Activated CD8-positive, alpha-beta memory T cell treated with anti-CD3 and anti-CD28 coated beads, Interleukin-2, amount 50 U/mL, for 24 hours (primary cell): Measurements from ENCODE around the gene CYP3A5.
"Not testable (repeated sequence)": the region's sequence is repeated elsewhere in the genome, so short reads cannot be mapped to it uniquely, and the experiment has no call there.

Experiments
- DNase-seq: peaks from one replicate; pipeline ENCODE4 v3.0.0-alpha.2; 2020; ENCODE audit errors: extremely low read depth

CYP3A5 gene

GRCh38 chr7:99642027-99642426 is 37.8 kb downstream of the CYP3A5 start:
- no peak for DNase-seq

GRCh38 chr7:99639267-99639666 is 40.5 kb downstream of the CYP3A5 start:
- DNase-seq: no peak

- no peak for DNase-seq
These were observed 41.1 kb downstream of the CYP3A5 start for GRCh38 chr7:99638731-99639130.

GRCh38 chr7:99637414-99637813 is 42.4 kb downstream of the CYP3A5 start:
- not testable (repeated sequence) for DNase-seq

GRCh38 chr7:99631295-99632109 is 48.3 kb downstream of the CYP3A5 start:
- DNase-seq: no peak

GRCh38 chr7:99629643-99630042 is 50.2 kb downstream of the CYP3A5 start:
- no peak for DNase-seq

- no peak for DNase-seq
These were observed 51.0 kb downstream of the CYP3A5 start for GRCh38 chr7:99628471-99629465.

GRCh38 chr7:99627513-99627912 is 52.3 kb downstream of the CYP3A5 start:
- no peak for DNase-seq

GRCh38 chr7:99626661-99627060 is 53.1 kb downstream of the CYP3A5 start:
- no peak for DNase-seq

- DNase-seq: no peak
These were observed 53.8 kb downstream of the CYP3A5 start for GRCh38 chr7:99625961-99626360.

GRCh38 chr7:99625321-99625720 is 54.5 kb downstream of the CYP3A5 start:
- DNase-seq: no peak

GRCh38 chr7:99624484-99624883 is 55.3 kb downstream of the CYP3A5 start:
- no peak for DNase-seq

- no peak for DNase-seq
These were observed 55.9 kb downstream of the CYP3A5 start for GRCh38 chr7:99623702-99624447.

GRCh38 chr7:99623091-99623693 is 56.6 kb downstream of the CYP3A5 start:
- DNase-seq: no peak

- DNase-seq: no peak
These were observed 57.2 kb downstream of the CYP3A5 start for GRCh38 chr7:99622596-99622995.

- no peak for DNase-seq
These were observed 58.5 kb downstream of the CYP3A5 start for GRCh38 chr7:99621271-99621670.

- no peak for DNase-seq
These were observed 60.1 kb downstream of the CYP3A5 start for GRCh38 chr7:99619571-99620130.

GRCh38 chr7:99618726-99619125 is 61.1 kb downstream of the CYP3A5 start:
- DNase-seq: no peak

GRCh38 chr7:99617192-99617781 is 62.5 kb downstream of the CYP3A5 start:
- DNase-seq: no peak

GRCh38 chr7:99616359-99617191 is 63.2 kb downstream of the CYP3A5 start, which contains the start of gene ZSCAN25:
Gene ZSCAN25, plus strand, starts transcription at chr7:99616946. Its CDS starts 2,661 bp downstream, at chr7:99619607.
- DNase-seq: peak; percentile 70
